Tibial artery (tissue), 4 donors: ENCODE measurements around the gene CASZ1.

ENCODE experiments used
- DNase-seq, 2 donors: peaks; one replicate each; pipeline ENCODE4 v3.0.0-alpha.2; 2019
- H3K27ac ChIP-seq, 2 donors: fragments of 200-600 bp; sonication (generic) in 1 of 2; 1 replicate in 1 of 2; 2 replicates in 1 of 2; pipeline ENCODE4 v1.5.1; 2018 to 2019; ENCODE audit warnings: mild to moderate bottlenecking in 1 of 2
- H3K27me3 ChIP-seq, 2 donors: fragments of 200-600 bp; sonication (generic) in 1 of 2; one replicate each; pipeline versions ENCODE4 v1.5.1 to v1.6.0; 2016 to 2019
- H3K36me3 ChIP-seq, 3 donors: fragments of 200-600 bp; sonication (generic) in 2 of 3; one replicate each; pipeline ENCODE4 v1.5.1; 2016 to 2019; ENCODE audit warnings: mild to moderate bottlenecking in 2 of 3
- H3K4me1 ChIP-seq, 4 donors: fragments of 200-600 bp; sonication (generic) in 2 of 4; 1 replicate in 3 of 4; 2 replicates in 1 of 4; pipeline ENCODE4 v1.5.1; 2016 to 2019
- H3K4me3 ChIP-seq, 2 donors: fragments of 200-600 bp; sonication (generic) in 1 of 2; 1 replicate in 1 of 2; 2 replicates in 1 of 2; pipeline ENCODE4 v1.5.1; 2018 to 2019; ENCODE audit warnings: mild to moderate bottlenecking in 2 of 2
- H3K9me3 ChIP-seq, 3 donors: fragments of 200-600 bp; sonication (generic) in 1 of 3; one replicate each; pipeline ENCODE4 v1.5.1; 2016 to 2019
- CTCF ChIP-seq, 2 experiments: fragments of 200-600 bp in 1 of 2; fragments of 450-650 bp in 1 of 2; IDR thresholded peaks; one replicate each; pipeline ENCODE4 v1.5.1; 2017 to 2019; ENCODE audit warnings: antibody characterized with exemption in 2 of 2, mild to moderate bottlenecking in 1 of 2, moderate library complexity in 1 of 2
- intact Hi-C: fragments of 100-400 bp; cut with DNase I; formaldehyde crosslinking; loops from one replicate; pipeline ENCODE4 v1.15.0; 2023; ENCODE audit warnings: low total_unique reads

The CASZ1 gene

GRCh38 chr1:10606064-10606463 is 190.4 kb downstream of the CASZ1 start:
- no peaks in the 10 kb centered on the region for H3K9me3 ChIP-seq
- H3K4me3 ChIP-seq, result no peak overlapping the region
- H3K36me3 ChIP-seq, result peaks cover 0 to 5% (median 0%) of the 10 kb centered on the region in 3 donors
- no peak for TF ChIP-seq CTCF (IDR thresholded peaks at IDR 0.05)
- H3K27ac ChIP-seq, result no peak overlapping the region
- H3K27me3 ChIP-seq, result no peaks in the 10 kb centered on the region
- DNase-seq, result no peak
- H3K4me1 ChIP-seq, result no peaks in the 10 kb centered on the region
- intact Hi-C loops, result no loop called here

GRCh38 chr1:10604966-10605365 is 191.5 kb downstream of the CASZ1 start:
- Histone ChIP-seq H3K4me3 (no peak overlapping the region), H3K9me3 (no peaks in the 10 kb centered on the region), H3K27ac (no peak overlapping the region), H3K4me1 (no peaks in the 10 kb centered on the region), H3K36me3 (peaks cover 0 to 5% (median 5%) of the 10 kb centered on the region in 3 donors), H3K27me3 (no peaks in the 10 kb centered on the region)
- intact Hi-C loops, result no loop called here
- TF ChIP-seq CTCF (IDR thresholded peaks at IDR 0.05), result no peak
- DNase-seq, result no peak

GRCh38 chr1:10602936-10603335 is 193.5 kb downstream of the CASZ1 start:
- Histone ChIP-seq H3K4me1 (peaks cover 0 to 3% (median 0%) of the 10 kb centered on the region in 4 donors), H3K27ac (no peak overlapping the region), H3K27me3 (no peaks in the 10 kb centered on the region), H3K4me3 (no peak overlapping the region), H3K36me3 (peaks cover 0 to 13% (median 5%) of the 10 kb centered on the region in 3 donors), H3K9me3 (no peaks in the 10 kb centered on the region)
- intact Hi-C loops, result no loop called here
- DNase-seq, result no peak
- TF ChIP-seq CTCF (IDR thresholded peaks at IDR 0.05), result no peak

- Histone ChIP-seq H3K36me3 (peaks cover 0 to 13% (median 5%) of the 10 kb centered on the region in 3 donors), H3K4me1 (peaks cover 0 to 3% (median 0%) of the 10 kb centered on the region in 4 donors), H3K9me3 (no peaks in the 10 kb centered on the region), H3K27me3 (no peaks in the 10 kb centered on the region), H3K4me3 (no peak overlapping the region), H3K27ac (no peak overlapping the region)
- TF ChIP-seq CTCF (IDR thresholded peaks at IDR 0.05), result no peak
- no peak for DNase-seq
- intact Hi-C loops, result no loop called here
Measured at GRCh38 chr1:10601342-10602070, 194.9 kb downstream of the CASZ1 start.

GRCh38 chr1:10599194-10599861 is 197.1 kb downstream of the CASZ1 start:
- H3K27ac ChIP-seq, result no peak overlapping the region
- DNase-seq, result no peak
- intact Hi-C loops, result no loop called here
- peaks cover 0 to 13% (median 5%) of the 10 kb centered on the region in 3 donors for H3K36me3 ChIP-seq
- no peaks in the 10 kb centered on the region for H3K27me3 ChIP-seq
- H3K4me3 ChIP-seq, result no peak overlapping the region
- no peak for TF ChIP-seq CTCF (IDR thresholded peaks at IDR 0.05)
- peaks cover 0 to 3% (median 0%) of the 10 kb centered on the region in 4 donors for H3K4me1 ChIP-seq
- H3K9me3 ChIP-seq, result no peaks in the 10 kb centered on the region
